Kidney glomerular epithelial cell (primary cell): Measurements from ENCODE around the gene PSMC3IP.
A peak's percentile ranks its signal among the peaks of the same experiment; 100 is the strongest.

Experiments used
- DNase-seq: peaks from one replicate; lab custom pipeline; 2025; lab: John Stamatoyannopoulos, UW

The PSMC3IP gene

DNA sequence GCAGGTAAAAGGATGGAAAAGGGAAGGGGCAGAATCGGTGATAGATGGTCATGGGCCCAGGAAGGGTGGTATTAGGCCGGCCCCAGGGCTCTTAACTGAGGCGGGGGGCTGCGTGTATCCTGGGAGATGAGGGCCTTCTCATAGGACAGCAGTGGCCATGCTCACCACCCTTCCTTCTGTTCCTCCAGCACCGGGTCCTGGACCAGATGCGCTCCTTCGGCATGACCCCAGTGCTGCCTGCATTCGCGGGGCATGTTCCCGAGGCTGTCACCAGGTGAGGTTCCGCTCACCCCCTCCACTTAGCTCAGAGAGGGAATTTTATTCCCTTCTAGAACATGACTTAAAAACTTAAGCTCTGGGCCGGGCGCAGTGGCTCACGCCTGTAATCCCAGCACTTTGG, 39.0 kb downstream of the PSMC3IP start:
- DNase-seq, result no peak

GRCh38 chr17:42537826-42538451, 39.6 kb downstream of the PSMC3IP start:
- DNase-seq, result no peak

- no peak for DNase-seq
Observed at GRCh38 chr17:42537156-42537805, 40.2 kb downstream of the PSMC3IP start.

- DNase-seq, result peak; percentile 33
Observed at GRCh38 chr17:42536372-42537155, 41.0 kb downstream of the PSMC3IP start.

DNA sequence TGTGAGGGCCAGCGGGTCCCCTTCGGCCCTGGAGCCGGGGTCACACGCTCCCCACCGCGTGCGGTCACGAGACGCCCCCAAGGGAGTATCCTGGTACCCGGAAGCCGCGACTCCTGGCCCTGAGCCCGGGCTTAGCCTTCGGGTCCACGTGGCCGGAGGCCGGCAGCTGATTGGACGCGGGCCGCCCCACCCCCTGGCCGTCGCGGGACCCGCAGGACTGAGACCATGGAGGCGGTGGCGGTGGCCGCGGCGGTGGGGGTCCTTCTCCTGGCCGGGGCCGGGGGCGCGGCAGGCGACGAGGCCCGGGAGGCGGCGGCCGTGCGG, 41.5 kb downstream of the PSMC3IP start, which contains the start of gene NAGLU:
Gene NAGLU (plus strand): TSS at position 194 of the 324 bp plus-strand sequence. CDS start 32 bp downstream, at position 226.
- peak; percentile 56 for DNase-seq

DNA sequence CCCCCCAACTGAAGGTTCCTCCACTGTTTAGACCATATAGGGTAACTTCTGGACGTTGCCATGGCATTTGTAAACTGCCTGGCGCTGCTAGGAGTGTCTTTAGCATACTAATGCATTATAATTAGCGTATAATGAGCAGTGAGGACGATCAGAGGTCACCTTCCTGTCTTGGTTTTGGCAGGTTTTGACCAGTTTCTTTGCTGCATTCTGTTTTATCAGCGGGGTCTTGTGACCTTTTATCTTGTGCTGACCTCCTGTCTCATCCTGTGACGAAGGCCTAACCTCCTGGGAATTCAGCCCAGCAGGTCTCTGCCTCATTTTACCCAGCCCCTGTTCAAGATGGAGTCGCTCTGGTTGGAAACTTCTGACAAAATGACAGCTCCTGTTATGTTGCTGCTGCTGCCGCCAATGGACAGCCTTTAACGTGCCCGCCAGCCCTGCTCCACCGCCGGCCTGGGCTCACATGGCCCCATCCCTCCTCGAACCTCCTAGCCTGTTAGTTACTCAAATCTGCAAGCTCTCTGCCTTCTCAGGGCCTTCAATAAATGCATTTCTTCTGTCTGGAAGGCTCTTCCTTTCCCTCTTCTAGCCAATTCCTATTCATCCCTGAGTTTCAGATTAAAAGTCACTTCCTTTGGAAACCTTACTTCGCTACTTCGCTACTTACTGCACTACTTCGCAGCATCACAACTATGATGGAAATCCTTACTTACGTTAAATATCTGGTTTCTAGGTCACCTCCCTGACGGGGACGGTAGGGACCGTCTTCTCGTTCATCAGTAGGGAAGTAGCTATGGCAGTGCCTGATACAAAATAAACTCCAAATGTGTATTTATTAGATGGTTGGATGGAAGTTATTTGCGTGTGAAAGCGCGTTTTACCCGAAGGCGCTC, 42.1 kb downstream of the PSMC3IP start:
- DNase-seq, result no peak

- peak; percentile 47 for DNase-seq
Observed at GRCh38 chr17:42531455-42532354, 45.8 kb downstream of the PSMC3IP start.

DNA sequence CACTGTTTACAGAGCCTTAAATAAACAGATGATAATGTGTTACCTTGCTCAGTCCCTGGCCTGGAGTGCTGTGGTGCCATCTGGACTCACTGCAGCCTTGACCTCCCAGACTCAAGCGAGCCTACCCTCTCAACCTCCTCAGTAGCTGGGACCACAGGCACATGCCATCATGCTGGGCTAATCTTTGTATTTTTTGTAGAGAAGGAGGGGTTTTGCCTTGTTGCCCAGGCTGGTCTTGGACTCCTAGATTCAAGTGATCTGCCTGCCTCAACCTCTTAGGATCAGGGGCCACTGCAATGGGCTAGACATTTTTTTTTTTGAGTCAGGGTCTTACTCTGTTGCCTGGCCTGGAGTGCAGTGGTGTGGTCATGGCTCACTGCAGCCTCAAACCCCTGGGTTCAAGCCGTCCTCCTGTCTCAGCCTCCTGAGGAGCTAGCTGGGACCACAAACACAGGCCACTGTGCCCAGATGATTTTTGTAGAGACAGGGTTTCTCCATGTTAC, 46.5 kb downstream of the PSMC3IP start:
- no peak for DNase-seq

DNA sequence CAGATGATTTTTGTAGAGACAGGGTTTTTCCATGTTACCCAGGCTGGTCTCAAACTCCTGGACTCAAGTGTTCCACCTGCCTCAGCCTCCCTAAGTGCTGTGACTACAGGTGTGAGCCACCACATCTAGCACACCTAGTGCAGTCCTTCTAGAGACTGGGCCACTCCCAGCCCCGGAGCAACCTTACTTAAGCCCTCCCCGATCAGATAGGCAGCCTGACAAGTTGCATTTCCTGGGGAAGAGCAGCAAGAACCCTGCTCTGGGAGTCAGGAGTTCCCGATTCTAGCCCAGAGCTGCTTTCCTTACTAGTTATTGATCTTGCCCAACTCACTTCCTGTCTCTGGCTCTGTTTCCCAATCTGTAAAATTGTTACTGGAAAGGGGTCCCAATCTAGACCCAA, 48.5 kb downstream of the PSMC3IP start:
- no peak for DNase-seq

GRCh38 chr17:42527932-42528331, 49.6 kb downstream of the PSMC3IP start:
- DNase-seq, result no peak

GRCh38 chr17:42526031-42526444, 51.5 kb downstream of the PSMC3IP start:
- no peak for DNase-seq

DNA sequence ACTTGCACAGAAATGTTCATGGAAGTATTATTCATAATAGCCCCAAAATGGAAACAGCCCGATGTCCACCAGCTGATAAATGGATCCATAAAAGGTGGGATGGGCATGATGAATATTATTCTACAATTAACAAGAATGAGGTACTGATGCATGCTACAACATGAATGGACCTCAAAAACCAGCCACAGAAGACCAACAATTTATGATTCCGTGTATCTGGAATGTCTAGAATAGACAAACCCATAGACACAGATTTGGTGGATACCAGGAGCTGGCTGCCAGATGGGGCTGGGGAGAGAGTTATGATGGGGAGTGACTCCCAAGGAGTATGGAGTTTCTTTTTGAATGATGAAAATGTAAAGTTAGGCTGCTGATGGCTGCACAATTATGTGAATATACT, 52.3 kb downstream of the PSMC3IP start:
- peak; percentile 38 for DNase-seq

- no peak for DNase-seq
Observed at GRCh38 chr17:42522798-42523278, 54.7 kb downstream of the PSMC3IP start.
